HG02642 (cell line): ENCODE data around the gene SMAD7.

ENCODE experiments used
- ATAC-seq: cut with Tn5 transposase; IDR thresholded peaks from one replicate; pipeline ENCODE4 v1.9.1; 2021; ENCODE audit warnings: mild to moderate bottlenecking; ENCODE audit not compliant: unreplicated experiment, poor library complexity

The SMAD7 gene

GRCh38 chr18:48987821-48988220, 37.1 kb upstream of the SMAD7 start:
- ATAC-seq = no peak

- ATAC-seq = no peak
Measured at GRCh38 chr18:48986851-48987761, 36.3 kb upstream of the SMAD7 start.

GRCh38 chr18:48985161-48985560, 34.4 kb upstream of the SMAD7 start:
- ATAC-seq = no peak

- no peak for ATAC-seq
Measured at GRCh38 chr18:48983793-48984437, 33.1 kb upstream of the SMAD7 start.

DNA sequence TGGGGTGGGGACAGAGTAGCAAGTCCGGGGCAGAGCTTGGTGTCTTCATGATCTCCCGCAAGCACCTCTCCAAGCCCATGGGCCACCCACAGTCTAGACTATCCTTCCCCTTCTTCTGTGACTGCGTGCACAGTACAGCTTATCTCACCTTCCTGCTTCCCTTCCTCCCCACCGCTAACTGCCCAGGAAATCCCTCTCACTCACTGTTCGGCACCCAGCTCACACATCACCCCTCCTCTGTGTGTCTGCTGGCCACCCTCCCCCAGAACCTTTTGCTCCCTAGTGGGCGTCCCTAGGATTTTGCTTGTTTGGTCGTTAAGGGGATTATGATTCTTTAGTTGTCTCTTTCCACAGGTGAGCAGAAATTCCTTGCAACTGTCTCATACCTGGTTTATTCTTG, 31.5 kb upstream of the SMAD7 start:
- ATAC-seq = no peak

DNA sequence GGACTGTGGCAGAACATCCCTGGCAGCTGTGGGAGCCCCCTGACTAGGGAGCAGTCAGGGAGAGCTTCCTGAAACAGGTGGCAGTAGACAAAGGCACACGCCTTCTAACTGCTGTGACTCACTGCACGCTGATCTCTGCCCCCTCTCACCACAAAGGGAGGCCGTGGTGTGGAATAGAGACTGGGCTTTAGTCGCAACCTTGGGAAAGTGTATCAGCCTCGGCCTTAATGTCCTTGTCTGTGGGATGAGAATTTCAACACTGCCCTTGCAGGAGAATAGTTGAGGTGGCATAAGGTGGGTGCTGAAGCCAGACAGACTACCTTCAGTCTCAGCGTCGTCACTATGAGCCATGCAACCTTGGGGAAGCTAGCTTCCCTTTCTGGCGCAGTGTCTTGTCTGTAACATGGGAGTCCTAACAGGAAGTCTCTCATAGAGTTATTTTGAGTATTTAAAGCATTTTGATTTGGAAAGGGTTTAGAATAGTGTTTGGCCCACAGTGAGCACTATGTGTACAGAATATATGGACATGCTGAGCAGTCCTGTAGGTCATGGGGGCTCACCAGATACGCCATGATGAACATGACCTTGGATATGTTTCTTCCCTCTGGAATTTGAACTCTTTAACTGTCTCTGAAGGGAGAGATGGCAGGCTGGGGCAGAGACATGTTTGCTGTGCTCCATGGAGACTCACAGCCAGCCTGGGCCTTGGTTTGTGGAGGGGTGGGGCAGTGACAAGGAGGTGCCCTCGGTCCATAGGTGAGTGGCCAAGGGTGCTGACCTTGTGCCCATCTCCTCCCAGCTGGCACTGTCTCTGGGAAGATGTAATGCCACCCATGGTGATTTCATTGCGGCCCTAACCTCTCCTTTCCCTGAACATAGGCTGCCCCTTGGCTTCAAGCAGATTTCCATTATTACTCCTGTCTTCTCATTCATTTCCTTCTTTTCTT, 29.5 kb upstream of the SMAD7 start:
- ATAC-seq = no peak

GRCh38 chr18:48977914-48978313, 27.1 kb upstream of the SMAD7 start:
- no peak for ATAC-seq

DNA sequence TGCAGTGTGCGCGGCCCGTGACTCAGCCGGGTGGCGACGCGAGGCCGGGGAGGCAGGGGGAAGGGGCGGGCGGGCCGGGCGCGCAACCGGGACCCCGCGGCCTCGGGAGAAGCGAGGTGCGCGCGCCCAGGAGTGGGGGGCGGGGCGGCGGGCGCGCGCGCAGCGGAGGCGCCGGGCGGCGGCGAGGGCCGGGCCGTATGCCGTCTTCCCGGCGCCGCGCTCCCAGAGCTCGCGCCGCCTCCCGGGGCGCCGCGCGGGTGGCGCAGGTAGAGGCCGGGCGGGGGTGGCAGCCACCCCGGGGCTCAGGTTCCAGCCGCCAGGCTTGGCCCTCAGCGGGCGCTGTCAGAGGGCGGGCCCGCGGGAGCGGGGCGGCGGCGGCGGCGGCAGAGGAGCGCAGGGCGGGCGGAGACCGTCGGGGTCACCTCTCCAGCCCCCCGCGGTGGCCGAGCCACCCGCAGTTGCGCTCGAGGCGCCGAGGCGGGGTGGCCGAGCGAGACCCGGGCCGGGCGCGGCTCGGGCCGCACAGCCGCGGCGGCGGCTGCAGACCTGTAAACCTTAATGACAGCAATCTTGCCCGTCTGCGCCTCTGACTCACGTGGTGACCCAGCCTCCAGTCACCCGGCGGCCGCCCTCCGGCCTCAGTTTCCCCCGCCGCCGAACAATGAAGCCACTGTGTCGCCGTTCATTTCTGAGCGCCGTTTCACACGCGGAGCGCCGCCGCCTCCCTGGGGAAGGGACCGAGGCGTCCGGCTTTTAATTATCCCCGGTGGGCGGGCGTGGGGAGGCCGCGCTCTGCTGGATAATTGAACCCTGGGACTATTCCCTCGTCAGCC, 25.3 kb upstream of the SMAD7 start:
- peak; percentile 68 for ATAC-seq

- peak; percentile 5 for ATAC-seq
Measured at GRCh38 chr18:48975120-48975816, 24.5 kb upstream of the SMAD7 start.

- ATAC-seq = no peak
Measured at GRCh38 chr18:48974304-48975119, 23.7 kb upstream of the SMAD7 start.

- no peak for ATAC-seq
Measured at GRCh38 chr18:48973731-48974130, 23.0 kb upstream of the SMAD7 start.

DNA sequence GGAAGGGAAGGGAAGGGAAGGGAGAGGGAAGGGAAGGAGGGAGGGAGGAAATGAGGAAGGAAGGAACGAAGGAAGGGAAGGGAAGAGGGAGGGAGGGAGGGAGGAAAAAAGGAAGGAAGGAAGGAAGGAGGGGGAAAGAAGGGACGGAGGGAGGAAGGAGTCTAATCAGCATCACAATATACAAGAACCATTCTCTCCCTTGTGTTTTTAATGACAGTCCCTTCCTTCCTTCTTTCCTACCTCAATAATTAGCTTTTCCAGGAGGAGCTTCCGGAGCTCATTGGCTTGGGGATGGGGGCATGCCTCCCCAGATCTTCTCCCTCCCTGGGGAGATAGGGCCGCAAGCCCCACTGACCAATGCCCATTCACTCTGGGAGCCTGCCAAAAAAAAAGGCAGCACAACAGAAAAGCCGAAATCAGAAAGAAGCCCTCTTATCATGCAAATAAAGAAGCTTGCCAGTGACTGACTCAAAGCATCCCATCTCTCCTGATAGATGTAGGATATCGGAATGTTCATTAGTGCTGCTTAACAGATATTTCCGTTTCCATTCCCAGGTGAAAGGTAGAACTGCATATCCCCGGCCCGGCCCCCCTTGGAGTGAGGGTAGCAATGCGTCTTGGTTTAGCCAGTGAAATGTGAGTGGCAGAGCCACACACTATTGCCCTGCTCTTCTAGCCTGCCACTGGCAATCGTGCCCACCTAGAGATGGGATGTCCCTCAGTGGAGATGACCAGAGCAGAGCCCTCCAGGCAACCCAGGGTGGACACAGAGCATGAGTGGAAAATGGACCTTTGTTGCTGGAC, 17.8 kb upstream of the SMAD7 start:
- ATAC-seq = no peak

DNA sequence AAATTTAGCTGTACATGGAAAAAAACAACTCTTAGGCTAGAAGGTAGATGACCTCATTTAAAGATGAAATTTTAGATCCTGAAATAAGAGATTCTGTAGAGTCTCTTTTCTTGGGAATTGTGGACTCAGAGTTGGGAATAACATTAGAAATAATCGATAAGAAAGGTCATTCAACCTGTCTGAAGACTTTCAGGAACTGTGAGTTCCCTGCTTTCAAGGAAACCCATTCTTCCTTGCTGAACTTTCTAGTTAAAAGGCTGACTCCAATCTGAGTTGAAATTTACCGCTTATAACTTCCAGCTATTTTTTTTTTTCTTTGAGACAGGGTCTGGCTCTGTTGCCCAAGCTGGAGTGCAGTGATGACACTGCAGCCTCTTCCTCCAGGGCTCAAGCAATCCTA, 16.8 kb upstream of the SMAD7 start:
- no peak for ATAC-seq

GRCh38 chr18:48966523-48966922, 15.8 kb upstream of the SMAD7 start:
- ATAC-seq = no peak

- ATAC-seq = no peak
Measured at GRCh38 chr18:48963586-48964470, 13.1 kb upstream of the SMAD7 start.

- ATAC-seq = no peak
Measured at GRCh38 chr18:48962994-48963561, 12.3 kb upstream of the SMAD7 start.
